ENCODE measurements around the gene ZBTB17. TPM values are rescaled to one million over a fixed set of nuclear protein-coding genes. Genes with fewer than 3 reads are reported as not detected.

The ZBTB17 gene
- total and polyA plus RNA-seq, 9 of the 15 experiments (the other 6 are each of a cell fraction or from before 2014, with no cell fraction given), result 1.1 to 53.4 (median 29.6) TPM

DNA sequence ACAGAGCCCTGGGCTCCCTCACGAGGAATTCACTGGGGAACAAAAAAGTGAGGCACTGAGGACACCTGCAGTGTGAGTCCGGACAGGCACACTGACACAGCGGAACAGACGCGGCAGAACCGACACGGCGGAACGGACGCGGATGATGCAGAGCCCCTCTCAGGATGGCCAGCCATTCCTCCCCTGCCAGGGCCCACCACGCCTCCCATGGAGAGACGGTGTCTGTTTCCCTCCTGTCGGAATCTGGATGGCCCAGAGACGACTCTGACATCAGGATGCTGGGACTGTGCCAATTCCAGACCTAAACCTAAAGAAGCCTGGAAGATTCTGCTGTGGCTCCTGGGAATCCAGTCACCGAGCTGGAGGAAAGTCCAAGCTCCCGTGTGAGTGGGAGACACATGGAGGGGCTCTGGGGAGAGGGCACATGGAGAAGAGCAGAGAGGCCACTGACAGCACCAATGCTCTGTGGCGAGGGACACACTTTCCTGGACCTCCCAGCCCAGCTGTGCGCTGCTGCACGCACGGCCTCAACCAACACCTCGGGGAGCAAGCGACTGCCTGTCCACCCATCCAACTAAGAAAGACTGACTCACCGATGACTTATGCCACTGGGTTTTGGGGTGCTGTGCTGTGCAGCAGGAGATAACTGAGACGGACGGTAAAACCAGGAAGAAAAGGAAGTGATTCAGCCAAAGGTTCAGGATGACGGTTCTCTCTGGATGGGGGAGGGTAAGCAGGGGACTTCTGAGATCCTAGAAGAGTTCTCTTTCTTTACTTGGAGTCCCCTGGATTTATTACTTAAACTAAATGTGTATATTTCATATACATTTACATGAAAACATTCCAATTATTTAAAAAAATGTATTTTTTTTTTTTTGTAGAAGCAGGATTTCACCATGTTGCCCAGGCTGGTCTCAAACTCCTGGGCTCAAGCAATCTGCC, 23.3 kb downstream of the ZBTB17 start (continued):
- TF ChIP-seq, protein P1, sequence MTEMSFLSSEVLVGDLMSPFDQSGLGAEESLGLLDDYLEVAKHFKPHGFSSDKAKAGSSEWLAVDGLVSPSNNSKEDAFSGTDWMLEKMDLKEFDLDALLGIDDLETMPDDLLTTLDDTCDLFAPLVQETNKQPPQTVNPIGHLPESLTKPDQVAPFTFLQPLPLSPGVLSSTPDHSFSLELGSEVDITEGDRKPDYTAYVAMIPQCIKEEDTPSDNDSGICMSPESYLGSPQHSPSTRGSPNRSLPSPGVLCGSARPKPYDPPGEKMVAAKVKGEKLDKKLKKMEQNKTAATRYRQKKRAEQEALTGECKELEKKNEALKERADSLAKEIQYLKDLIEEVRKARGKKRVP (CRISPR knock-in tag; IDR thresholded peaks at IDR 0.05), result 0 out of 2 replicates have a peak, but pooled peaks have one; percentile 9
- TF ChIP-seq, protein P2, sequence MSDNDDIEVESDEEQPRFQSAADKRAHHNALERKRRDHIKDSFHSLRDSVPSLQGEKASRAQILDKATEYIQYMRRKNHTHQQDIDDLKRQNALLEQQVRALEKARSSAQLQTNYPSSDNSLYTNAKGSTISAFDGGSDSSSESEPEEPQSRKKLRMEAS (CRISPR knock-in tag; IDR thresholded peaks at IDR 0.05), result peak; percentile 86
- no peak for TF ChIP-seq CBX8 (IDR thresholded peaks at IDR 0.05; ENCODE audit: borderline replicate concordance, extremely low read depth, low read depth, low read length, poor library complexity, severe bottlenecking)
- TF ChIP-seq, protein P3, sequence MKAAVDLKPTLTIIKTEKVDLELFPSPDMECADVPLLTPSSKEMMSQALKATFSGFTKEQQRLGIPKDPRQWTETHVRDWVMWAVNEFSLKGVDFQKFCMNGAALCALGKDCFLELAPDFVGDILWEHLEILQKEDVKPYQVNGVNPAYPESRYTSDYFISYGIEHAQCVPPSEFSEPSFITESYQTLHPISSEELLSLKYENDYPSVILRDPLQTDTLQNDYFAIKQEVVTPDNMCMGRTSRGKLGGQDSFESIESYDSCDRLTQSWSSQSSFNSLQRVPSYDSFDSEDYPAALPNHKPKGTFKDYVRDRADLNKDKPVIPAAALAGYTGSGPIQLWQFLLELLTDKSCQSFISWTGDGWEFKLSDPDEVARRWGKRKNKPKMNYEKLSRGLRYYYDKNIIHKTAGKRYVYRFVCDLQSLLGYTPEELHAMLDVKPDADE (conservative IDR thresholded peaks at IDR 0.05; ENCODE audit: control insufficient read depth, low read depth, low read length), result peak; percentile 87
- TF ChIP-seq SNRNP70 (optimal IDR thresholded peaks at IDR 0.05; ENCODE audit: low read depth, low read length), result no peak
- TF ChIP-seq ZNF41 (CRISPR knock-in tag; conservative IDR thresholded peaks at IDR 0.05), result no peak
- TF ChIP-seq TOE1 (IDR thresholded peaks at IDR 0.05; ENCODE audit: borderline replicate concordance), result peak; percentile 75
- peak; percentile 71; the same call in 1 of the 2 replicates for TF ChIP-seq TOE1 (CRISPR knock-in tag; IDR thresholded peaks at IDR 0.05; ENCODE audit: borderline replicate concordance, low read depth)
- TF ChIP-seq ILK (tag; IDR thresholded peaks at IDR 0.05; ENCODE audit: borderline replicate concordance, low read depth), result no peak
- no peak for TF ChIP-seq ZBTB1 (CRISPR knock-in tag; IDR thresholded peaks at IDR 0.05; ENCODE audit: borderline replicate concordance, low read depth)
- TF ChIP-seq, protein P4, sequence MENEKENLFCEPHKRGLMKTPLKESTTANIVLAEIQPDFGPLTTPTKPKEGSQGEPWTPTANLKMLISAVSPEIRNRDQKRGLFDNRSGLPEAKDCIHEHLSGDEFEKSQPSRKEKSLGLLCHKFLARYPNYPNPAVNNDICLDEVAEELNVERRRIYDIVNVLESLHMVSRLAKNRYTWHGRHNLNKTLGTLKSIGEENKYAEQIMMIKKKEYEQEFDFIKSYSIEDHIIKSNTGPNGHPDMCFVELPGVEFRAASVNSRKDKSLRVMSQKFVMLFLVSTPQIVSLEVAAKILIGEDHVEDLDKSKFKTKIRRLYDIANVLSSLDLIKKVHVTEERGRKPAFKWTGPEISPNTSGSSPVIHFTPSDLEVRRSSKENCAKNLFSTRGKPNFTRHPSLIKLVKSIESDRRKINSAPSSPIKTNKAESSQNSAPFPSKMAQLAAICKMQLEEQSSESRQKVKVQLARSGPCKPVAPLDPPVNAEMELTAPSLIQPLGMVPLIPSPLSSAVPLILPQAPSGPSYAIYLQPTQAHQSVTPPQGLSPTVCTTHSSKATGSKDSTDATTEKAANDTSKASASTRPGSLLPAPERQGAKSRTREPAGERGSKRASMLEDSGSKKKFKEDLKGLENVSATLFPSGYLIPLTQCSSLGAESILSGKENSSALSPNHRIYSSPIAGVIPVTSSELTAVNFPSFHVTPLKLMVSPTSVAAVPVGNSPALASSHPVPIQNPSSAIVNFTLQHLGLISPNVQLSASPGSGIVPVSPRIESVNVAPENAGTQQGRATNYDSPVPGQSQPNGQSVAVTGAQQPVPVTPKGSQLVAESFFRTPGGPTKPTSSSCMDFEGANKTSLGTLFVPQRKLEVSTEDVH (IDR thresholded peaks at IDR 0.05; ENCODE audit: low read depth, partially characterized antibody), result peak; percentile 62
- no peak for TF ChIP-seq ZNF507 (tag; conservative IDR thresholded peaks at IDR 0.05)
- no peak for TF ChIP-seq XRCC3 (IDR thresholded peaks at IDR 0.05)
- peak; percentile 85 for TF ChIP-seq ZEB2 (IDR thresholded peaks at IDR 0.05)
- TF ChIP-seq, protein P5, sequence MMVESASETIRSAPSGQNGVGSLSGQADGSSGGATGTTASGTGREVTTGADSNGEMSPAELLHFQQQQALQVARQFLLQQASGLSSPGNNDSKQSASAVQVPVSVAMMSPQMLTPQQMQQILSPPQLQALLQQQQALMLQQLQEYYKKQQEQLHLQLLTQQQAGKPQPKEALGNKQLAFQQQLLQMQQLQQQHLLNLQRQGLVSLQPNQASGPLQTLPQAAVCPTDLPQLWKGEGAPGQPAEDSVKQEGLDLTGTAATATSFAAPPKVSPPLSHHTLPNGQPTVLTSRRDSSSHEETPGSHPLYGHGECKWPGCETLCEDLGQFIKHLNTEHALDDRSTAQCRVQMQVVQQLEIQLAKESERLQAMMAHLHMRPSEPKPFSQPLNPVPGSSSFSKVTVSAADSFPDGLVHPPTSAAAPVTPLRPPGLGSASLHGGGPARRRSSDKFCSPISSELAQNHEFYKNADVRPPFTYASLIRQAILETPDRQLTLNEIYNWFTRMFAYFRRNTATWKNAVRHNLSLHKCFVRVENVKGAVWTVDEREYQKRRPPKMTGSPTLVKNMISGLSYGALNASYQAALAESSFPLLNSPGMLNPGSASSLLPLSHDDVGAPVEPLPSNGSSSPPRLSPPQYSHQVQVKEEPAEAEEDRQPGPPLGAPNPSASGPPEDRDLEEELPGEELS (CRISPR knock-in tag; IDR thresholded peaks at IDR 0.05; ENCODE audit: borderline replicate concordance), result no peak
- TF ChIP-seq SMARCA5 (IDR thresholded peaks at IDR 0.05), result peak; percentile 65; the same call in 1 of the 2 replicates
- TF ChIP-seq MTA2 (IDR thresholded peaks at IDR 0.05; ENCODE audit: low read depth), result peak; percentile 92
- TF ChIP-seq MAFF (IDR thresholded peaks at IDR 0.05; ENCODE audit: low read length), result peak; percentile 77
- TF ChIP-seq TEAD1 (CRISPR knock-in tag; IDR thresholded peaks at IDR 0.05), result peak in 1 of 2 experiments; percentile 18; a peak in 1 of 4 replicates

All from K562 (cell line).